KG1 (cell line): ENCODE measurements around the gene SAPCD1.

Experiments used
- DNase-seq: peaks from one replicate; lab custom pipeline; 2025; lab: John Stamatoyannopoulos, UW

Gene SAPCD1

DNA sequence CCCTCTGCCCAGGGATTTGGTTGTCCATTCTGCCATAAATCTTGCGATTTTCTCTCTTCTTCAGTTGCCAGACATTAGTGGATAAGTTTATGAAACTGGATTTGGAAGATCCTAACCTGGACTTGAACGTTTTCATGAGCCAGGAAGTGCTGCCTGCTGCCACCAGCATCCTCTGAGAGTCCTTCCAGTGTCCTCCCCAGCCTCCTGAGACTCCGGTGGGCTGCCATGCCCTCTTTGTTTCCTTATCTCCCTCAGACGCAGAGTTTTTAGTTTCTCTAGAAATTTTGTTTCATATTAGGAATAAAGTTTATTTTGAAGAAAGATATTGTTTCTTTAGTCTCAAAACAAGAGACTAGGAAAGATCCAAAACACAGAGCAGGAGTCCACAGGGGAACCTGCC is at the start of gene SAPCD1:
TSS of gene SAPCD1 (plus strand) at position 301 of the 400 bp plus-strand sequence. CDS start 399 bp downstream, outside the sequence.
- DNase-seq: no peak

DNA sequence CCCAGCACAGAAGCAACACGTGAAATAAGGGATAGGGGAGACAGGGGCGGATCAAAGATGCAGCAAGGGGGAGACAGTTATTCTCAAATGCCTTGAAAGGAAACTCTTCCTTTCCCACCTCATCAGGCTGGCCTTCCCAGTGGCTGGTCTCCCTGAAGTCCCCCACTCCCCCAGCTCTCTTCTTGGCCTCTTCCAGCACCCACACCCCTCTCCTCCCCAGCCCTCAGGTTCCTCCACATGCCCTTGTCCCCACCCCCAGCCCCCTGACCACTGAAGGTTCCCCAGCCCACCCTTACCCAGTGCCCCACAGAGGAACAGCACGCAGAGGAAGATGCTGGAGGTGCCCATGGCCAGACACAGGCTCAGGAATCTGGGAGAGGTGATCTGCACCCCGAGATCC is 49.0 kb upstream of the SAPCD1 start:
- DNase-seq: no peak

GRCh38 chr6:31713991-31714684 is 48.3 kb upstream of the SAPCD1 start:
- DNase-seq: no peak

DNA sequence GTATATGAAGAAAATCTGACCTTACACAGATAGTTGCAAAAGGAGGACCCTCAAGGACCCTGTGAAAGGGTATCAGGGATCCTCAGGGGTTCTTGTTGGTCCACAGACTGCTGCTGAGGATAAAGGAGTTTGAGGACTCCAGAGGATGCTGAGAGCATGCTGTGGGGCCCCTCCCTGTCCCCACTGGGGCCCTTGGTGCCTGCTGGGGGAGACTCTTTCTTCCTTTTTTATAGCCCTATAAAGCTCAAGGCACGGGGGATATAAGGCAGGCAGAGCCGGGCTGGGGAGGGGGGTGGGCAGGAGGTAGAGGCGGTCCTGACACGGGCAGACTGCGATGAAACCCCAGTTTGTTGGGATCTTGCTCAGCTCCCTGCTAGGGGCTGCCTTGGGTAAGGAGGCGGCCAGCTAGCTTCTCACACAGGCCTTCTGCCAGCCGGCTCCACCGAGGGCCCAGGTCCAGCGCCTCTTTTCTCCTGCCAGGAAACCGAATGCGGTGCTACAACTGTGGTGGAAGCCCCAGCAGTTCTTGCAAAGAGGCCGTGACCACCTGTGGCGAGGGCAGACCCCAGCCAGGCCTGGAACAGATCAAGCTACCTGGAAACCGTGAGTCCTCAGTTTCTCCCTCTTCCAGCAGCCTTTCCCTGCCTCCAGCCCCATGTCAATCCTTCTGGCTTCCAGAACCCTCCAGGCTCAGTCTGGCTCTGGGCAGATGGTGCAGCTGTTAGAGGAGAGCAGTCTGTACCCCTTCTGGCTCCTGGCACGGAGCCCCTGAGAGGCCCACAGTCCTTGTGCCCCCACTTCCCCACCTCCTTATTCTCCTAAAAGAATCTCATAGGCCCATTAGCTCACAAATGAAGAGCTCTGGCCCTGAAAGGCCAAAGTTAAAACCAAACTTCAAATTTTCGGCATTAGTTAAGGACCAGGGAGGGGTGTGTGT is 47.2 kb upstream of the SAPCD1 start, which contains the start of gene LY6G6D:
TSS of gene LY6G6D (plus strand) at position 327 of the 937 bp plus-strand sequence. CDS start at position 335, 8 bp downstream.
- no peak for DNase-seq

GRCh38 chr6:31717499-31718222 is 44.8 kb upstream of the SAPCD1 start:
- DNase-seq: no peak

DNA sequence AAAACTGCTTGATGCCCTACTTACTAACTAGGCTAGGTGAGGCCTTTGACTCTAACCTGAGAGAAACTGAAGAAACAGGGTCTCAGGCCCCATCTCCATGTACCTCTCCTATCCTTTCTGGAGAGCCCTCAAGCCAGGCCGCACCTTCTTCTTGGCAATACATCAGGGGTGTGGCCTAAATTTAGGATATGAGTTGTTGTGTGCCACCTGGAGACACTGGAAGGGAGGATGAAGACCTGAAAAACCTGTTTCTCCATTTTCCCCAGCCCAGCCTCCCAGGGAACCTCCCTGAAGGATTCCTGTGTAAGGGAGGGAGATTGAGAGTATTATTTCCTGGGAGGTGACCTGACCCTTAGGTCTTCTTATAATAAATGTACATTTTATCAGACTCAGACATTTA is 44.2 kb upstream of the SAPCD1 start:
- DNase-seq: no peak

DNA sequence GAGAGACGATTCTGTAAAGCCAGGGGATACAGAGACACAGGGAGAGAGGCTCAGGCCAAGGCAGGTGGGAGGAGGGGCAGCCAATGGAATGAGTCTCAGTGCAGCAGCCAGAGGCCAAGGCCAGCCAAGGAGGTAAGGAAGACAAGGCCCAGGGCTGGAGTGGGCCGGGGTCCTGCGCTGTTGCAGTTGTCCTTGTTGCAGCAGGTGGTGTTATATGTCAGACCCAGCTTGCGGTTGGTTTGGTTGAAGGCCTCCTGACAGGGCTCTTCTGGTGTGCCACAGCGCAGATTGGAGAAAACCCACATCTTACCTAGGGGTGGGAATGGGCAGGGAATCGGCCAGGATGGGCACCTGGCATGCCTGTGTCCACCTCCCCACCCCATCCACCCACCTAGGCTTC is 43.5 kb upstream of the SAPCD1 start:
- DNase-seq: no peak

DNA sequence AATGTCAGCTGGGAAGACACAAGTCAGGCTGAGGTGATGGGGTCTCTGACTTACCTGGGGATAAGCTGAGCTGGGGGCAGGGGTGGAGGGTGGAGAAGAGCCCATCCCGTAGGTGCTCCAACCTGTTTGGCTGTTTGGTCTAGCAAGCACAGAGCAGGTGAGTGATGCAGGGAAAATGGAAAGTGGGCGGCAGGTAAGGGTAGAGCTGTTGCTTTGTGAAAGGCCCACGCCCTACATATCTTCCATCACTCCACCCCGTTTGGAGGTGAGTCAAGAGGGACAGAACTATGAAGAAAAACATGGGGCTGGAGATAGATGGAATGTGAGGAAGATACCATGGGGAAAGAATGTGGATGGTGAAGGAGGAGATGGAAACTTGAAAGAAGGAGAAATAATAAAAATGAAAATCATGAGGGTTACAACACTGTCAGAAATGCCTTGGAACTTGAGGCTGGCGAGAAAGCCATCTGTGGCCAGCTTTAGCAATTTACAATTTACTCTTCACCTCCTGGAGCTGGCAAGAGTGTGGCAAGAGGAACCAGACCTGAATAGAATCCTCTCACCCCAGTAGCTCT is 42.2 kb upstream of the SAPCD1 start:
- no peak for DNase-seq

- no peak for DNase-seq
Measured at GRCh38 chr6:31721351-31722020, 41.0 kb upstream of the SAPCD1 start, which contains the start of gene LY6G6C. Gene LY6G6C, minus strand, starts transcription at chr6:31721746. Its CDS starts 67 bp downstream, at chr6:31721679.

GRCh38 chr6:31722173-31722572 is 40.3 kb upstream of the SAPCD1 start:
- no peak for DNase-seq

DNA sequence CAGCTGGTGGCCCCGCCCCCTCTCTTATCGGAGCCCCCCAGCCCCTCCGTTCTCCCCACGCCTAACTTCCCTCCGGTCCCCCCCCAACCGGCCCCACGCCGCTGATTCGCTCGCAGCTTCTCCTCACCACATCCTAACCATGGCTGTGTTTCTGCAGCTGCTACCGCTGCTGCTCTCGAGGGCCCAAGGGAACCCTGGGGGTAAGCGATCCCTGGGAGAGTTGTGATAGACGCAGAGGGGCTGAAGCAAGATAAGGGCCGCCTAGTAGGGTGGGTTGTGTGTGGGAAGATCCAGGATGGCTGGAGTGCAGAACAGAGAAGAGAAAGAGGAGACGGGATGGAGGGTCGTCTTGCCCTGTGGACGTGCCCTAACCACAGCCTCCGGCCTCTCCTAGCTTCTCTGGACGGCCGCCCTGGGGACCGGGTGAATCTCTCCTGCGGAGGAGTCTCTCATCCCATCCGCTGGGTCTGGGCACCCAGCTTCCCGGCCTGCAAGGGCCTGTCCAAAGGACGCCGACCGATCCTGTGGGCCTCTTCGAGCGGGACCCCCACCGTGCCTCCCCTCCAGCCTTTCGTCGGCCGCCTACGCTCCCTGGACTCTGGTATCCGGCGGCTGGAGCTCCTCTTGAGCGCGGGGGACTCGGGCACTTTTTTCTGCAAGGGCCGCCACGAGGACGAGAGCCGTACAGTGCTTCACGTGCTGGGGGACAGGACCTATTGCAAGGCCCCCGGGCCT is 39.0 kb upstream of the SAPCD1 start, which contains the start of gene MPIG6B:
TSS of gene MPIG6B (plus strand) at position 129 of the 735 bp plus-strand sequence. CDS start at position 140, 11 bp downstream.
- no peak for DNase-seq

DNA sequence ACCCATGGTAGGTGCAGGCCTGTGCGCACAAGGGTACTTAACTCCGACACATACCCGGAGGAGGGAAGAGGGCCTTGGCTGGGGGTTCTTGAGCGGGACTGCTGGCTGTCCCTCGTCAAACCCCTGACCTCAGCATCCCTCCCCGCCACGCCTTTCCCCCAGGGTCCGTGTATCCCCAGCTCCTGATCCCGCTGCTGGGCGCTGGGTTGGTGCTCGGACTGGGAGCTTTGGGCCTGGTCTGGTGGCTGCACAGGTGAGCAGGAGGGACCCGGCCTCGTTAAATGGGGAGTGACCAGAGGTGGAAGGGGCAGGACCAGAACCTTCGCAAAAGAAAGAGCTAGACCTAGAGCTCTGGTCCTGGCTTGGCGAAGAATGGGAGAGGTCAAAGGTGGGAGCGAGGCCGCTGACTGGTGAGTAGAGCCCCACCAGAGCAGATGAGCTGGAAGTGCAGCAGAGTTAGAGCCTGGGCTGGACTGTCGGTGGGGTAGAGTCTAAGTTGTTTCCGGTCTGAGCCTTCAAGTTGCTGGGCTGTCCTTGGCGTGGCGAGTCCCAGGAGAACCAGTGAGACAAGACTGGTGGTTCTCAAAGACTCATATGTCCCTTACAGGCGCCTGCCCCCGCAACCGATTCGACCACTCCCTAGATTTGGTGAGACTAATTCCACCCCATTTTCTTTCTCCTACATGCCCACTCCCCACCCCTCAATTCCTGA is 38.3 kb upstream of the SAPCD1 start:
- DNase-seq: no peak

GRCh38 chr6:31725502-31726350 is 36.7 kb upstream of the SAPCD1 start:
- no peak for DNase-seq

GRCh38 chr6:31727034-31727716 is 35.3 kb upstream of the SAPCD1 start:
- DNase-seq: no peak

GRCh38 chr6:31727717-31728671 is 34.5 kb upstream of the SAPCD1 start:
- peak; percentile 86 for DNase-seq

GRCh38 chr6:31728767-31729514 is 33.5 kb upstream of the SAPCD1 start, which contains the start of gene DDAH2:
Gene DDAH2, minus strand, starts transcription at chr6:31729299. Its CDS starts 138 bp downstream, at chr6:31729161.
- no peak for DNase-seq
